Activated T-cell treated with anti-CD3 and anti-CD28 coated beads, Interleukin-2, amount 50 U/mL, for 4 hours (primary cell): ENCODE data around the gene PLEKHA8. TPM values are rescaled to one million over a fixed set of nuclear protein-coding genes. Genes with fewer than 3 reads are reported as not detected.

Source experiments
- ATAC-seq, 2 donors: fragments of 200-7000 bp; cut with Tn5 transposase; one replicate each; pipeline ENCODE4 v1.10.0; 2021
- DNase-seq: peaks from one replicate; pipeline ENCODE4 v3.0.0-alpha.2; 2020
- H3K27me3 Mint-ChIP-seq: one replicate; pipeline ENCODE4 v1.8.0; 2021; ENCODE audit warnings: low read depth, mixed read lengths
- H3K36me3 Mint-ChIP-seq: one replicate; pipeline ENCODE4 v1.8.0; 2022; ENCODE audit warnings: mixed read lengths; ENCODE audit not compliant: insufficient read depth
- H3K4me1 Mint-ChIP-seq: one replicate; pipeline ENCODE4 v1.8.0; 2021; ENCODE audit warnings: low read depth, mixed read lengths
- H3K4me3 Mint-ChIP-seq: one replicate; pipeline ENCODE4 v1.8.0; 2021; ENCODE audit warnings: mild to moderate bottlenecking, moderate library complexity, mixed read lengths
- H3K9me3 Mint-ChIP-seq: one replicate; pipeline ENCODE4 v1.8.0; 2021; ENCODE audit warnings: mixed read lengths
- total RNA-seq, 3 donors: library from RNA; stranded (reverse); gene quantifications; one replicate each; pipeline ENCODE4 v1.2.1, GENCODE V29; 2021

PLEKHA8 gene
- total RNA-seq, 3 donors from 2014 or later: 5.2 to 6.1 (median 5.4) TPM

DNA sequence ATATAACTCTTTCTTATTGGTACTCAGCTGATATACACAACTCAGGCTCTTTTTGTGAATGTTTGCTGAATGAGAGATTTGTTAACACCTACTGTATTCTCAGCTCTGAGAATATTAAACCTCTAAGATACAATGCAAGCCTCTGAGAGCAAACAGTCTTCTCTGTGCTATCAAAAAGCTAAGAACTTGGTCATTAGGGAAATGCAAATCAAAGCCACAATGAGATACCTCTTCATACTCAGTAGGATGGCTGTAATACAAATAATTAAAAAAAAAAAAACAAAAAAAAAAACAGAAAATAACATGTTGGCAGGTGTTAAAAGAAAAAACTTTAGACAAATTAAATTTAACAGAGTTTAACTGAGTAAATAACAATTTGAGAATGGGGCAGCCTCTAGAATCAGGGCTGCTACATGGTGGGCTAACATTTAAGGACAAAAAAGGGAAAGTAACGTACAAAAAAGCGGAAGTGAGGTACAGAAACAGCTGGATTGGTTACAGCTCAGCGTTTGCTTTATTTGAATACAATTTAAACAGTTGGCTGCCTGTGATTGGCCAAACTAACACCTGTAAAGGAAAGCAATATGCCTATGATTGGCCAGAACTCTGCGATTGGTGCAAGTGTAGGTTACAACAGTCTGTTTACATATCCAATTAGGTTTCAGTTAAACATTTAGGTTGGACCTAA is 91.8 kb downstream of the PLEKHA8 start:
- peaks cover under 1% of the 10 kb centered on the region for H3K4me1 Mint-ChIP-seq
- H3K36me3 Mint-ChIP-seq: no peaks in the 10 kb centered on the region
- no peak overlapping the region for H3K4me3 Mint-ChIP-seq
- no peaks in the 10 kb centered on the region for H3K27me3 Mint-ChIP-seq
- ATAC-seq: no peak
- DNase-seq: no peak
- no peaks in the 10 kb centered on the region for H3K9me3 Mint-ChIP-seq

DNA sequence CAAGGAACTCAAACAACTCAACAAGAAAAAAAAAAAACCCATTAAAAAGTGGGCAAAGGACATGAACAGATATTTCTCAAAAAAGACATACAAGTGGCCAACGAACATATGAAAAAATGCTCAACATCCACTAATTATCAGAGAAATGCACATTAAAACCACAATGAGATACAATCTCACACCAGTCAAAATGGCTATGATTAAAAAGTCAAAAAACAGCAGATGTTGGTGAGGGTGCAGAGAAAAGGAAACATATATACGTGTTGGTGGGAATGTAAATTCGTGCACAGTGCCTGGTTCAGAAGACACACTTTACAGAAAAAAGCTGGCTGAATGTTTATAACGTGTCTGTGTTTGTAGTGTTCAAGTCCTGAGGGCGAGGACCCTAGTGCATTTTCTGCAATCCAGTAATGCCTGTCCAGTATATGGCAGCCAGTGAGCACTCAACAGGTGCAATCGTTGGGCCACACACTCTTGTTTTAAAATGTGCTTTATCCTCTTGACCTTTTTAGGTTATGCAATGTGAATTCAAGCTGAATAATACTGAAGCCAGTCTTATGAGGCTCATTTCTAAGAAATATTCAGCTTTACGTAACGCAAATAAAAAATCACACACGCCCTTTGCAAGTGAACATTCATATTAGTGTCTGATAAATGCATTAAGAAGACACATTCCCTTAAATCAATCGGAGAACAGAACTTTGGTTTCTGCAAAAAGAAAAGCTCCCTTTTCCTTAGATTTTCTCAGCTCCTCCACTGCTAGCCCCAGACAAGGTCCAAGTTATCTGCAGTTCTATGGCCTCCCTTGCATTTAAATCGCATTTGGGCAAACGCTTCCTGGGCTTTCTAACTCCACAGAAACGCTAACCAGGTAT is 105.8 kb downstream of the PLEKHA8 start:
- Mint-ChIP-seq H3K9me3 (no peaks in the 10 kb centered on the region), H3K36me3 (peaks cover 2% of the 10 kb centered on the region), H3K4me3 (peak overlapping the region; percentile 76), H3K4me1 (peaks cover 7% of the 10 kb centered on the region), H3K27me3 (peaks cover 2% of the 10 kb centered on the region)
- DNase-seq (no peak), ATAC-seq (no peak)

DNA sequence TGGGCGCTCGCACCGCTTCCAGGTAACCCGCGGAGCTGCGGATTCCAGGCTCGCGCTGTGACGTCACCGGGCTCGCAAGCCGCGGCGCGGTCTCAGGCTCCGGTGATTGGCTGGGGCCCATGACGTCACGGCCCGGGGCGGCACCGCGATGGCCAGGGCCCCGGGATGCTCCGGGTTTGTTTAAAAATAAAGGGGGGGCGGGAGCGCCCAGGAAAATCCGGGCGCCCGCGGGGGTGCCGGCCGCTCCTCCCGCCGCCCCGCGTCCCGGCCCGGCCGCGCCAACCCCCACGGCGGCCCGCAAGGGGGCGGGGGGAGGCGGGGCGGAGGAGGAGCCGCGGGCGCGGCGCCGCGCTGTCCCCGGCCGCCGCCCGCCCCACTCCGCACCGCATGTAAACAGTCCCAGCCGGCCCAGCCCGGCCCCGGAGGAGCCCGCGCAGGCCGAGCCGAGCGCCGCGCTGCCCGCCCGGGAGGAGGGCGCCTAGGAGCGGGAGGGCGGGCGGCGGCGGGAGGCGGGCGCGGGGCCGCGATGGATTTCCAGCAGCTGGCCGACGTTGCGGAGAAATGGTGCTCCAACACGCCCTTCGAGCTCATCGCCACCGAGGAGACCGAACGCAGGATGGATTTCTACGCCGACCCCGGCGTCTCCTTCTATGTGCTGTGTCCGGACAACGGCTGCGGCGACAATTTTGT is 106.5 kb downstream of the PLEKHA8 start, which contains the start of gene MTURN:
Gene MTURN (plus strand): TSS at position 376 of the 690 bp plus-strand sequence. CDS start 151 bp downstream, at position 527.
- peaks cover 7% of the 10 kb centered on the region for H3K4me1 Mint-ChIP-seq
- DNase-seq (peak; percentile 87), ATAC-seq (peak; percentile 87)
- H3K27me3 Mint-ChIP-seq: peaks cover 2% of the 10 kb centered on the region
- no peaks in the 10 kb centered on the region for H3K9me3 Mint-ChIP-seq
- H3K36me3 Mint-ChIP-seq: no peaks in the 10 kb centered on the region
- H3K4me3 Mint-ChIP-seq: peak within 1 kb of the TSS; percentile 86

DNA sequence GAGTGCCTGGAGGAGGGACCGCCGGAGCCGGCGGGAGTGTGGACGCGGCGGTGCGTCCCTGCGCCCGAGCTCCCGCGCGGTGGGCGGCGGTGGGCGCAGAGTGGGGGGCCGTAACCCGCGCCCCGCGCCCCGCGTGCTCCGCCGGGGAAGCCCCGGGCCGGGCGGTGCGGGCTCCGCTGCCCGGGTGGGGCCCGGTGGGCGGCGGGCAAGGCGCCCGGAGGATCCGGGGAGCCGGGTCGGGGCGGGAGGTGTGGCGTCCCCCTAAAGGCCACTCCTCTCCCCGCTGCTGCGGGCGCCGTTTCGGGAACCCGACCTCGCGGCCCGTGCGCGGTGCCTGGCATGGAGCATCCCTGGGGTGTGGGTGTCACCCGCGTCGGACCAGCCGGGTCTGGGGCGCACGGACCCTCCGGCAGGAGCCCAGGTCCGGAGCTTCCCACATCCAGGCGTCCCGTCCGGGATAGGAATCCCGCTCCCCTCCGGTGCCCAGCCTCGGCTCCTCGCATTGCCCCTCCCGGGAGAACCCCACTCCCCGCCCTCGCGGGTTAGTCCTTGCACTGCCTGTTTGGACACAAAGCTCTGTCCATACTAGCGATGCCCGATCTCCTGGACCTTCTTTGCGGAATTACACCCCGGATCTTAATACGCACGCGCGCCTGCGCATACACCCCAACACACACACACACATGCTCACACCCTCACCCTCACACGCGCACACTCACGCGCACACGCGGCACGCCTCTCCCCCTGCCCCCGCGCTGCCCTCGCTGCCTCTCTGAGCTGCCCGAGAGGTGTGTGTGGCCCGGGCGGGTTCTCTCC is 107.3 kb downstream of the PLEKHA8 start:
- peak overlapping the region; percentile 86 for H3K4me3 Mint-ChIP-seq
- no peaks in the 10 kb centered on the region for H3K9me3 Mint-ChIP-seq
- ATAC-seq (peak; percentile 52 to 65), DNase-seq (peak; percentile 64)
- H3K36me3 Mint-ChIP-seq: no peaks in the 10 kb centered on the region
- peaks cover 7% of the 10 kb centered on the region for H3K4me1 Mint-ChIP-seq
- peaks cover 2% of the 10 kb centered on the region for H3K27me3 Mint-ChIP-seq

DNA sequence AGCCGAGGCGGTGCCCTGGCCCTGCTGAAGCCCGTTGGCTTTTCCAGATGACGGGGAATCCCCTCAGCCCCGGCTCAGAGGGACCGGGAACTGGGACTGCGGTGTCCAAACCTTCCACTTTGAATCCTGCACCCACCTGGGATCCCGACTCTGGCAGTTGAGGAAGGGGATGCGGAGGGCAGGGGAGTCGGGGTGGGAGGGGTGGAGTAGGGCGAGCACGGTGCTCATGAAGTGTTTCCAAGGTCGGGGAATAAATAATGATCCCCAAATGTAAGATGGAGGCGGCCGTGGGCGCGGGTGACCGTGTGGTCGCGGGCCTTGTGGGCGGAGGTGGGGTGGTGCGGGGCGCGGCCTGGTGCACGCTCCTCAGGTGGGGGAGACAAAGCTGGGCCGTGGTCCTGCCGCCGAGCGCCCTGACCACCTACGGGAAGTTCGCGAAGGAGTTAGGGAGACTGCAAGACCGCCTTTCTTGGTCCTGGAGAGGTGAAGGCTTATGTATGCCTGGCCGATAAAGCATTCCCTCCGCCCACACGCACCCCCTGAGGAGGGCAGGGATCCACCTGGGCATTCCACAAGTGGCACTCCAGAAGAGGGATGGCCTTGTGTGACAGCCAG is 108.0 kb downstream of the PLEKHA8 start:
- DNase-seq (no peak), ATAC-seq (no peak)
- no peaks in the 10 kb centered on the region for H3K27me3 Mint-ChIP-seq
- no peaks in the 10 kb centered on the region for H3K36me3 Mint-ChIP-seq
- H3K4me1 Mint-ChIP-seq: peaks cover 7% of the 10 kb centered on the region
- H3K9me3 Mint-ChIP-seq: no peaks in the 10 kb centered on the region
- H3K4me3 Mint-ChIP-seq: peak overlapping the region; percentile 86

DNA sequence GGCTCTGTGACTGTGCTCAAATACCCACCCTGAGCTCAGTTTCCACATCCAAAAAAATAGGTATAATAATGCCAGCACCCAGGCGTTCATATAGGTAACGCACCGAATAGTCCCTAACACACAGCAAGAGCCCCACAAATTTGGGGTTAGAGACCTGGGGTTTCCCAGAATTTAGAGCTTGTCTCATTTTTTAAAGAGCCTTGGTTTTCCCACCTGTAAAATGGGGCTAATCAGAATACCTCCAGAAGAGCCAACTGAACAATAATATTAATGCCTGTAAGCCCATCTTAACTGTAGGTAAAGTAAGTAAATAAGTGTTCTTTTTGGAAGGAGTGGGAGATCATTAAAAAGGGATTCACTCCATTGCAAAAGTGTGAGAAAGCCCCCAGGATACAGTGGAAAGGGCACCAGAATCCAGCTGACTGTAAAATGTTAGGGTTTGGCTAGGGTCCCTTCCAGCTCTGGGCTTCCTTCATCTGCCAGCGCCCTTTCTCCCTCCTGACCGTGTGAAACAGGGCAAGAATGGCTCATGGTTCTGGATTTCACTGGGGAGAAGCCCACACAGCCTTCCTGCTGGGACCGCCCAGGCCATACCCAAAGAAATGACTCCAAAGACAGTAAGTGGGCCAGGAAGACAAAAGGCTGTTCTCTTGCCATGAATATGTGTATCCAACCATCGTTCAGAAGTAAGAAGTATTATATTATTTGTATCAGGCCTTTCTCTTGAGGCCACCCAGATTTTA is 108.7 kb downstream of the PLEKHA8 start:
- H3K4me3 Mint-ChIP-seq: peak overlapping the region; percentile 86
- H3K4me1 Mint-ChIP-seq: peaks cover 7% of the 10 kb centered on the region
- ATAC-seq (no peak), DNase-seq (no peak)
- H3K9me3 Mint-ChIP-seq: no peaks in the 10 kb centered on the region
- H3K36me3 Mint-ChIP-seq: no peaks in the 10 kb centered on the region
- no peaks in the 10 kb centered on the region for H3K27me3 Mint-ChIP-seq

DNA sequence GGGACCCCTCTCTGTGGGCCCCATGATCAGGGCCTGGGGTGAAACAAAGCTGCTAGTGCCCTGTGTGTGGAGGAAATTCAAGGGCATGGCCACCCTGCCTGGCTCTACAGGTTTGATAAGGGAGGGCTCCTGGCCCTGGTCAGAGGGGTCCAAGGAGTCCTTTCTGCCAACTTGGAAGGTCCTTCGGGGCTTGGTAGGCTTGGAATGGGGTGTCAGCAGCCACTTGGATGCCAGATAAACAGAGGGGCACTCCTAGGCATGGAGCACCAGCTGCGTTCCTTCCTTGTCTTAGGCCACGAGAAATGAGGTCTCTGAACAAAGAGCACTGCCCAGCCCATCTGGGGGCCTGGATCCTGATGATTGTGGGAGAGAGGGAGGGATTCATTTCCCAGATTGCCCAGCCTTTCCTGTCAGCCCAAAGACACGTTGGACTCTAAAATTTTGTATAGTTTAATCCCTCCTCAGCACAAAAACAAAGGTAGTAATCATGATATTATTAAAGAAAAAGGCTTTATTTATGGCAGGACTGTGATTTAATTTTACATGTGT is 111.7 kb downstream of the PLEKHA8 start:
- Mint-ChIP-seq H3K27me3 (no peaks in the 10 kb centered on the region), H3K9me3 (no peaks in the 10 kb centered on the region), H3K4me1 (no peaks in the 10 kb centered on the region), H3K4me3 (no peak overlapping the region), H3K36me3 (no peaks in the 10 kb centered on the region)
- ATAC-seq (no peak), DNase-seq (no peak)

DNA sequence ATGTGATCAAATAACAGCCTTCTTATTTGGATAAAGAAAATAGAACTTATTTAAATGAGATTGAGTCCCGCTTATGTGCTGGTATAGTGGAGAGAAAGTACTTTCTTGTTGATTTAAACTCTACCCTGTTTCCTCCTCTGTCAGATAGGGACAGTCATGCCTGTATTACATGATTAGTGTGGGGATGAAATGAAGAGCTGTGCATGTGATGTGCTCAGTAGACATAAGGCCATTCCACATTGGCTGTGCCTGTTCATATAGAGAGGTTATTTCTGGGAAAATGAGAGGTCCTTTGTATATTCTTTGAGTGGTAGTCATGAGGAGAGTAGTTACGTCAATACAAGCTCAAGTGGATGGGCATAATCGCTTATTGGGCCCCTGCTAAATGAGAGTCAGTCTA is 112.2 kb downstream of the PLEKHA8 start:
- H3K36me3 Mint-ChIP-seq: no peaks in the 10 kb centered on the region
- no peaks in the 10 kb centered on the region for H3K27me3 Mint-ChIP-seq
- no peaks in the 10 kb centered on the region for H3K4me1 Mint-ChIP-seq
- no peaks in the 10 kb centered on the region for H3K9me3 Mint-ChIP-seq
- no peak overlapping the region for H3K4me3 Mint-ChIP-seq
- no peak for DNase-seq
- ATAC-seq: no peak

DNA sequence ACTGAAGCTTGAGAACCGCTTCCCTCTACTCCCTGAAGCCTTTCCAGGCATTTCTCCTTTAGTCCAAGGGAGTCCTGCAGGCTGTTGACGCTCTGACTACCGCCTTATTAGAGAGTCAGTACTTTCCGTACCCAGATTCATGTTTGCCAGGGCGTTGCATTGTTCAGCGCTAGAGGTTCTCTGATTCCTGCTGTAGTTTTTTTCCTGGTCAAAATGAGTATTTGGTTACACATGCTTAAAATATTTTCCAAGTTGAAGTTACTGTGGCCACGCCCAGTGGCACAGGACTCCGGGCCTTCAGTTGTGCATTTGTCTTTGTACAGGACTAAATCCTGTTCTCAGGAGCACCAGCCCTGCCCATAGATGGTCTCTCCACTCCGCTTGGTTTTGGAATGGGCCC is 114.5 kb downstream of the PLEKHA8 start:
- H3K27me3 Mint-ChIP-seq: no peaks in the 10 kb centered on the region
- DNase-seq: no peak
- H3K4me1 Mint-ChIP-seq: no peaks in the 10 kb centered on the region

DNA sequence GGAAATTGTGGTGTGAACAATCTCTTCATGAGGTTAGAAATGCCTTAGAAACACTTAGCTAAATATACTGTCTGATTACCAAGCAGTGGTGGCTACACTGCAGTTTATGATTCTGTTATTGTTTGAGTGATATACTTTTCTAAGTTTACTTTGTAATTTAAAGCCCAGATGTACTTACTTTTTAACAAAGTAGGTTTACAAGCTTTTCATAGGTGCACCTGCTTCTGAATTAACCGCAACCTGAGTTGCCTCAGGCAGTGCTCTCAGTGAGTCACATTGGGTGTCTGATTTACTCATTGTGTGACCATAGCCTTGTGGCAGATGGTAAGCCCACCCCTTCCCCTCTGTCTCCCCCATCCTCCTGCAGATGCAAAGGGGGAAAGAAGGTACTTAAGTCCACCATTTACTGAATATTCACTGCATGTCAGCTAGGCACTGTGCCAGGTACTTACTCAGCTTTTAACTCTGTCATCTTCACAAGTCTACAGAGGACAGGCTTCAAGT is 115.6 kb downstream of the PLEKHA8 start:
- no peak for DNase-seq
- Mint-ChIP-seq H3K9me3 (no peaks in the 10 kb centered on the region), H3K27me3 (no peaks in the 10 kb centered on the region), H3K36me3 (no peaks in the 10 kb centered on the region), H3K4me1 (no peaks in the 10 kb centered on the region), H3K4me3 (no peak overlapping the region)
- peak; percentile 54 to 57 for ATAC-seq

More for the DNA sequence above, 114.5 kb downstream of the PLEKHA8 start:
- no peak for ATAC-seq
- no peaks in the 10 kb centered on the region for H3K9me3 Mint-ChIP-seq
- H3K4me3 Mint-ChIP-seq: no peak overlapping the region
- H3K36me3 Mint-ChIP-seq: no peaks in the 10 kb centered on the region

DNA sequence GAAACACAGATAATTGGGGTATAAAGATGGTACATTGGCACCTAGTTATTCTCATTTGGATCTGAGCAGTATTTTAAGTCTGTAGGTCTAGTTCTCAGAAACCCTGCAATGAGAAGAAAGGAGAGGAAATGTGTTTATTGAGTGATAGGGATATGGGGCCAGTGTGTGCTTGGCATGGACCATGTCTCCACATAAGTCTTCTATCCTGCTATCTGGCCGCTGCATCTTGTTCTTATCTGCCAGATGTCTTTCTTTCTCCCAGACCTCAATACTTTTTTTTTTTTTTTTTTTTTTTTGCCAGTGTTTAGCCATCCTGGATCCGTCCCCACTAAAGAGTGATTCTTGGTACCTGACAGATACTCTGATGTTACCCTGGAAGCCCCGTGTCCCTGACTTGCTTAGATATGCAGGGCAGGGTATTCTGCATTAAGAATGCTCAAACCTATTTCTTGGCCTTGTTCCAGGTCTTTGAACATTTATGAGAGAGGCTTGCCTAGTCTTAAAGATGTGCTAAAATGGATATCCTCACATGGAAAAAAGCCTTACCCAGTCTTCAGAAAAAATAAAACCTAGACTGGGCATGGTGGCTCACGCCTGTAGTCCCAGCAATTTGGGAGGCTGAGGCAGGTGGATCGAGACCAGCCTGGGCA is 116.6 kb downstream of the PLEKHA8 start:
- Mint-ChIP-seq H3K9me3 (no peaks in the 10 kb centered on the region), H3K4me1 (no peaks in the 10 kb centered on the region)

DNA sequence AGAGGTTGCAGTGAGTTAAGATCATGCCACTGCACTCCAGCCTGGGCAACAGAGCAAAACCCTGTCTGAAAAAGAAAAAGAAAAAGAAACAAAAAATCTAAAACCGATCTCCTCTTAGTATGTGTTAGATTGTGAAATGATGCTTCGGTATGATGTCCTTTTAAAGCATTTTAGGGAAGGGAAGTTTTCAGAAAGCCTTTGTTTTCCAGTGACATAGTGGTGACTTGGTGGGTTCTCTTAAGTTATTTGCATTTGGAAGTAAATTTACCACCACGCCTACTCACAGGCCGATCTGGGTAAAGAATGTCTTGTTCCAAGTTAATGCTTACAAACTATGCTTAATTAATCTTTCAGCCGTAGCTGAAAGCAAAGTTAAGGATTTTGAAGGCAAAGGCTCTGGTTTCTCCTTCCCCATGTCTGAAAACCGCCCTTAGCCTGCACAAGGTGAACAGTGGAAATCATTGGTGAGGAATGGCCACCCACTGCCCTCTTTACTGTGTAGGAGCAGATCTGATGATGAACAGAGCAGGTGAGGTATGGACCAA is 117.3 kb downstream of the PLEKHA8 start:
- no peaks in the 10 kb centered on the region for H3K9me3 Mint-ChIP-seq
- no peak for DNase-seq
- H3K36me3 Mint-ChIP-seq: no peaks in the 10 kb centered on the region
- H3K4me3 Mint-ChIP-seq: no peak overlapping the region
- H3K4me1 Mint-ChIP-seq: no peaks in the 10 kb centered on the region
- ATAC-seq: no peak
- H3K27me3 Mint-ChIP-seq: no peaks in the 10 kb centered on the region

More for the DNA sequence above, 116.6 kb downstream of the PLEKHA8 start:
- Mint-ChIP-seq H3K36me3 (no peaks in the 10 kb centered on the region), H3K4me3 (no peak overlapping the region), H3K27me3 (no peaks in the 10 kb centered on the region)
- no peak for ATAC-seq
- DNase-seq: no peak
